Liver (tissue), 9 donors: ENCODE results near the gene PKD2L1. TPM values are rescaled to one million over a fixed set of nuclear protein-coding genes. Genes with fewer than 3 reads are reported as not detected.

Source experiments
- DNase-seq: peaks from one replicate; pipeline ENCODE4 v3.0.0-alpha.2; 2017; ENCODE audit warnings: low spot score
- H3K27ac ChIP-seq, 2 donors: one replicate each; pipeline ENCODE4 v1.7.0; 2013; ENCODE audit warnings: inconsistent platforms in 2 of 2, low read length in 2 of 2, control low read depth in 1 of 2, low read depth in 1 of 2, mild to moderate bottlenecking in 1 of 2
- H3K27me3 ChIP-seq, 4 donors: one replicate each; pipeline versions ENCODE4 v1.6.1 to v1.7.0; 2013; ENCODE audit warnings: low read length in 3 of 4, inconsistent platforms in 1 of 4, mild to moderate bottlenecking in 1 of 4, moderate library complexity in 1 of 4; ENCODE audit not compliant: control insufficient read depth in 4 of 4, insufficient read depth in 4 of 4
- H3K36me3 ChIP-seq, 4 donors: one replicate each; pipeline versions ENCODE4 v1.6.1 to v1.7.0; 2013; ENCODE audit warnings: low read length in 3 of 4, mild to moderate bottlenecking in 3 of 4, low read depth in 1 of 4, moderate library complexity in 1 of 4; ENCODE audit not compliant: control insufficient read depth in 4 of 4, insufficient read depth in 3 of 4
- H3K4me1 ChIP-seq, 4 donors: one replicate each; pipeline versions ENCODE4 v1.6.1 to v1.7.0; 2013; ENCODE audit warnings: low read length in 3 of 4, mild to moderate bottlenecking in 3 of 4, moderate library complexity in 1 of 4; ENCODE audit not compliant: control insufficient read depth in 4 of 4, insufficient read depth in 4 of 4
- H3K4me3 ChIP-seq, 3 donors: one replicate each; pipeline versions ENCODE4 v1.6.1 to v1.7.0; 2013; ENCODE audit warnings: low read length in 3 of 3, control low read depth in 1 of 3, low read depth in 1 of 3, mild to moderate bottlenecking in 1 of 3
- H3K9ac ChIP-seq, 2 donors: one replicate each; pipeline ENCODE4 v1.7.0; 2013; ENCODE audit warnings: low read length in 2 of 2, mild to moderate bottlenecking in 2 of 2, moderate library complexity in 2 of 2, control low read depth in 1 of 2, low read depth in 1 of 2
- H3K9me3 ChIP-seq, 4 donors: one replicate each; pipeline versions ENCODE4 v1.6.1 to v1.7.0; 2013; ENCODE audit warnings: low read length in 3 of 4; ENCODE audit not compliant: control insufficient read depth in 4 of 4
- EGR1 ChIP-seq, 2 donors: IDR thresholded peaks; 2 replicates each; pipeline ENCODE4 v1.6.1; 2016 to 2018; ENCODE audit warnings: antibody characterized with exemption in 2 of 2, low read depth in 2 of 2
- FOXA1 ChIP-seq: IDR thresholded peaks from 2 replicates; pipeline ENCODE4 v1.6.1; 2016; ENCODE audit warnings: antibody characterized with exemption
- FOXA2 ChIP-seq: IDR thresholded peaks from 2 replicates; pipeline ENCODE4 v1.6.1; 2016; ENCODE audit warnings: antibody characterized with exemption
- GABPA ChIP-seq, 2 donors: IDR thresholded peaks in 1 of 2; conservative IDR thresholded peaks in 1 of 2; 2 replicates each; pipeline ENCODE4 v1.6.1; 2016; ENCODE audit warnings: antibody characterized with exemption in 2 of 2, mild to moderate bottlenecking in 1 of 2, moderate library complexity in 1 of 2
- HNF4G ChIP-seq: IDR thresholded peaks from 2 replicates; pipeline ENCODE4 v1.6.1; 2016; ENCODE audit warnings: antibody characterized with exemption
- RAD21 ChIP-seq, 2 donors: IDR thresholded peaks; 2 replicates each; pipeline ENCODE4 v1.6.1; 2016; ENCODE audit warnings: antibody characterized with exemption in 2 of 2, mild to moderate bottlenecking in 2 of 2
- RXRA ChIP-seq, 2 donors: IDR thresholded peaks; 2 replicates each; pipeline ENCODE4 v1.6.1; 2017 to 2018; ENCODE audit warnings: antibody characterized with exemption in 2 of 2, mild to moderate bottlenecking in 1 of 2
- SP1 ChIP-seq: IDR thresholded peaks from 2 replicates; pipeline ENCODE4 v1.6.1; 2018; ENCODE audit warnings: antibody characterized with exemption, mild to moderate bottlenecking
- TAF1 ChIP-seq: conservative IDR thresholded peaks from 2 replicates; pipeline ENCODE4 v1.6.1; 2016; ENCODE audit warnings: antibody characterized with exemption, mild to moderate bottlenecking
- WGBS: extraction: QIAGEN DNeasy Blood & Tissue Kit; methylation state at CpG from one replicate; pipeline ENCODE4 v1.1.7; 2013; 5-methylcytosine and 5-hydroxymethylcytosine counted together
- polyA plus RNA-seq, 2 donors: library from polyadenylated mRNA; stranded (reverse) in 1 of 2; unstranded in 1 of 2; fragments of 200-250 nt in 1 of 2; fragments of >200 nt in 1 of 2; fragmentation: Nextera tagmentation in 1 of 2; extraction: Ambion mirVana in 1 of 2; gene quantifications; one replicate each; pipeline versions ENCODE4 v1.2.1 to v1.2.3, GENCODE V29; 2013 to 2015
- total RNA-seq, 2 donors: library from RNA; depleted of rRNA; stranded (reverse); fragments of >200 nt; gene quantifications; one replicate each; pipeline ENCODE4 v1.2.3, GENCODE V29; 2014
- TF ChIP-seq, protein P1 (sequence below): IDR thresholded peaks from 2 replicates; pipeline ENCODE4 v1.6.1; 2016; ENCODE audit warnings: antibody characterized with exemption
- TF ChIP-seq, protein P2 (sequence below): fragments of 150-350 bp; IDR thresholded peaks from 2 replicates; pipeline ENCODE4 v1.5.1; 2017; ENCODE audit warnings: improper control_type of control experiment, low read depth, low read length; ENCODE audit not compliant: missing input control
- TF ChIP-seq, protein P3 (sequence below): IDR thresholded peaks from 2 replicates; pipeline ENCODE4 v1.6.1; 2016; ENCODE audit warnings: antibody characterized with exemption, mild to moderate bottlenecking
- TF ChIP-seq, protein P4 (sequence below): IDR thresholded peaks from 2 replicates; pipeline ENCODE4 v1.6.1; 2016; ENCODE audit warnings: antibody characterized with exemption
- donor health status: healthy.
- donor health status: healthy.
- donor health status: healthy.
- donor health status: healthy.
- donor health status: healthy.

Gene PKD2L1
- total and polyA plus RNA-seq, 4 donors = 0.06 to 0.15 (median 0.11) TPM

DNA sequence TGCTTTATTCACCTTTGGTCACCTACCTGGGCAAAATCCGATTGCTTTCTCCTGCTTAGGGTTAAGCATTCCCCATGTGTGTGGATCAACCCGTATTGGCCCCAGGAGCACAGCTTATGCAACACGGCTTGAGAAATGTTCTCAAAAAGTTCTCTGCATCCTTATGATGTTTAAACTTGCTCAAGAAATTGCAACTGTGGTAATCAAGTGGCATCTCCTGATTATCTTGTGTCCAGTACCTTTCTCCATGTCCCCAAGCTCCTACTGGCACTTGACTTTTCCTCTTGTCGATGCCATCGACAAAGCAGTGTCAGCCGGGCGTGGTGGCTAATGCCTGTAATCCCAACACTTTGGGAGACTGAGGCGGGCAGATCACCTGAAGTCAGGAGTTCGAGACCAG, 4.7 kb upstream of the PKD2L1 start (continued):
- TF ChIP-seq, protein P1, sequence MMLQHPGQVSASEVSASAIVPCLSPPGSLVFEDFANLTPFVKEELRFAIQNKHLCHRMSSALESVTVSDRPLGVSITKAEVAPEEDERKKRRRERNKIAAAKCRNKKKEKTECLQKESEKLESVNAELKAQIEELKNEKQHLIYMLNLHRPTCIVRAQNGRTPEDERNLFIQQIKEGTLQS = no peak
- TF ChIP-seq EGR1 (IDR thresholded peaks at IDR 0.05; ENCODE audit: low read depth in 2 of 2) (no peak), RAD21 (IDR thresholded peaks at IDR 0.05) (no peak), SP1 (no peak)

DNA sequence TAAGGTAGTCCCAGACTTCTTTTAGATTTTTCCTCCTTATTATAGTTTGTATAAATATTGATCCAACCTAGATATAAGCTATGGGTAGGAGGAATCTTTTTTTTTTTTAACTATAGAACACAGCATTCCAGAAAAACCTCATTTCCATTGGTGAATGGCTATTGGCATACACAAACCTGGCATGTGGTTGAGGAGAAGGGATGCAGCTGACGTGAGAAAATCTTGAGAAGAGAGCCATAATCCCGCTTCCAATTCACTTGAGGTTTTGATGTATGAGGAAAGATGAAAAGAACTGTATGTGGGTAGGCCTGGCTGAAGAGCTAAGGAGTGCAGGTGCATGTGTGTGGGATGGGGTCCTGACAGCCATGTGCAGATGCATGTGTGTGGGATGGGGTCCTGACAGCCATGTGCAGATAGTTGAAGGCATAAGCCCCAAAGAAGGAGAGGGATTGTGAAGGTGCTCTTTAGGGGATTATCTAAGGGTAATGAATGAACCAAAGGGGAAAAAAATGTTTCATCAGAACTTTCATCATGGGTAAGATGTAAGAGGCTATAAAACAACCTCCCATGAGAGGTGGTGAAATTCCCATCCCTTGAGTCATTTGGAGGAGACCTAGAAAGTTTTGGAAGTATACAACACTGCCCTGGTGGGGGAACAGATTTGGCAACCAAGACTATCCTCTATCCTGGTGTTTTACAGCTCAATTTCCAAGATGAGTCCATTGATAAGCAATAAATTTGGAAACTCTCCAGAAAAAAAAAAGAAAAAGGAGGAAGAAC, 3.8 kb upstream of the PKD2L1 start:
- DNase-seq = no peak
- WGBS = 92% methylated on average over 2 of the region's 2 CpGs
- H3K36me3 ChIP-seq = no peaks in the 10 kb centered on the region
- no peak overlapping the region for H3K27ac ChIP-seq
- H3K9ac ChIP-seq = no peak overlapping the region
- no peaks in the 10 kb centered on the region for H3K27me3 ChIP-seq
- peaks cover 0 to 2% (median under 1%) of the 10 kb centered on the region in 4 donors for H3K4me1 ChIP-seq
- H3K4me3 ChIP-seq = no peak overlapping the region
- TF ChIP-seq, protein P1 = no peak
- TF ChIP-seq TAF1 (no peak), FOXA1 (no peak), FOXA2 (no peak), RAD21 (IDR thresholded peaks at IDR 0.05) (no peak), RXRA (IDR thresholded peaks at IDR 0.05) (no peak), HNF4G (no peak), EGR1 (IDR thresholded peaks at IDR 0.05; ENCODE audit: low read depth in 2 of 2) (no peak), GABPA (IDR thresholded peaks at IDR 0.05 in 1 of 2, conservative IDR thresholded peaks at IDR 0.05 in 1 of 2) (no peak)
- TF ChIP-seq, protein P2, sequence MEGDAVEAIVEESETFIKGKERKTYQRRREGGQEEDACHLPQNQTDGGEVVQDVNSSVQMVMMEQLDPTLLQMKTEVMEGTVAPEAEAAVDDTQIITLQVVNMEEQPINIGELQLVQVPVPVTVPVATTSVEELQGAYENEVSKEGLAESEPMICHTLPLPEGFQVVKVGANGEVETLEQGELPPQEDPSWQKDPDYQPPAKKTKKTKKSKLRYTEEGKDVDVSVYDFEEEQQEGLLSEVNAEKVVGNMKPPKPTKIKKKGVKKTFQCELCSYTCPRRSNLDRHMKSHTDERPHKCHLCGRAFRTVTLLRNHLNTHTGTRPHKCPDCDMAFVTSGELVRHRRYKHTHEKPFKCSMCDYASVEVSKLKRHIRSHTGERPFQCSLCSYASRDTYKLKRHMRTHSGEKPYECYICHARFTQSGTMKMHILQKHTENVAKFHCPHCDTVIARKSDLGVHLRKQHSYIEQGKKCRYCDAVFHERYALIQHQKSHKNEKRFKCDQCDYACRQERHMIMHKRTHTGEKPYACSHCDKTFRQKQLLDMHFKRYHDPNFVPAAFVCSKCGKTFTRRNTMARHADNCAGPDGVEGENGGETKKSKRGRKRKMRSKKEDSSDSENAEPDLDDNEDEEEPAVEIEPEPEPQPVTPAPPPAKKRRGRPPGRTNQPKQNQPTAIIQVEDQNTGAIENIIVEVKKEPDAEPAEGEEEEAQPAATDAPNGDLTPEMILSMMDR = no peak
- TF ChIP-seq, protein P3, sequence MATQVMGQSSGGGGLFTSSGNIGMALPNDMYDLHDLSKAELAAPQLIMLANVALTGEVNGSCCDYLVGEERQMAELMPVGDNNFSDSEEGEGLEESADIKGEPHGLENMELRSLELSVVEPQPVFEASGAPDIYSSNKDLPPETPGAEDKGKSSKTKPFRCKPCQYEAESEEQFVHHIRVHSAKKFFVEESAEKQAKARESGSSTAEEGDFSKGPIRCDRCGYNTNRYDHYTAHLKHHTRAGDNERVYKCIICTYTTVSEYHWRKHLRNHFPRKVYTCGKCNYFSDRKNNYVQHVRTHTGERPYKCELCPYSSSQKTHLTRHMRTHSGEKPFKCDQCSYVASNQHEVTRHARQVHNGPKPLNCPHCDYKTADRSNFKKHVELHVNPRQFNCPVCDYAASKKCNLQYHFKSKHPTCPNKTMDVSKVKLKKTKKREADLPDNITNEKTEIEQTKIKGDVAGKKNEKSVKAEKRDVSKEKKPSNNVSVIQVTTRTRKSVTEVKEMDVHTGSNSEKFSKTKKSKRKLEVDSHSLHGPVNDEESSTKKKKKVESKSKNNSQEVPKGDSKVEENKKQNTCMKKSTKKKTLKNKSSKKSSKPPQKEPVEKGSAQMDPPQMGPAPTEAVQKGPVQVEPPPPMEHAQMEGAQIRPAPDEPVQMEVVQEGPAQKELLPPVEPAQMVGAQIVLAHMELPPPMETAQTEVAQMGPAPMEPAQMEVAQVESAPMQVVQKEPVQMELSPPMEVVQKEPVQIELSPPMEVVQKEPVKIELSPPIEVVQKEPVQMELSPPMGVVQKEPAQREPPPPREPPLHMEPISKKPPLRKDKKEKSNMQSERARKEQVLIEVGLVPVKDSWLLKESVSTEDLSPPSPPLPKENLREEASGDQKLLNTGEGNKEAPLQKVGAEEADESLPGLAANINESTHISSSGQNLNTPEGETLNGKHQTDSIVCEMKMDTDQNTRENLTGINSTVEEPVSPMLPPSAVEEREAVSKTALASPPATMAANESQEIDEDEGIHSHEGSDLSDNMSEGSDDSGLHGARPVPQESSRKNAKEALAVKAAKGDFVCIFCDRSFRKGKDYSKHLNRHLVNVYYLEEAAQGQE = no peak
- no peaks in the 10 kb centered on the region for H3K9me3 ChIP-seq

DNA sequence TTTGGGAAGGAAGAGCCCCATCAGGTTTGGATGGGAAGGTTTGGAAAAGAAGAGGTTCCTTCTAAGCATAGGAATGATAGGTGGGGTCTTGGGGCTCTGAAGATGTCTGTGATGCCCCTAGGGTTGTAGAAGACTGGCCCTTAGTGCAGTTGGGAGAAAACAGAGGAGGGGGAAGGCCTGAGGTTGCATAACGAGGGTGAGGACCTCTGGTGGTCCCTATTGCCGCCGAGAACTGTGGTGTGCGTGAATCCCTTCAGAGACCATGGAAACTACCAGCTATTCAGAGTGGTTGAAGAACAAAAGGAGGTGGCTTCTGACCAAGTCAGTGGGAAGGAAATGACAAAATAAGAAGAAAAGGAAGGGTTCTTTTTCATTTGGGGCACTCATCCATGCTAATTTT, 3.1 kb upstream of the PKD2L1 start:
- no peaks in the 10 kb centered on the region for H3K36me3 ChIP-seq
- H3K27ac ChIP-seq = no peak overlapping the region
- H3K4me1 ChIP-seq = no peaks in the 10 kb centered on the region
- no peak for DNase-seq
- no peaks in the 10 kb centered on the region for H3K27me3 ChIP-seq
- no peak overlapping the region for H3K4me3 ChIP-seq
- H3K9ac ChIP-seq = no peak overlapping the region
- 73% methylated on average over 4 of the region's 4 CpGs for WGBS
- H3K9me3 ChIP-seq = no peaks in the 10 kb centered on the region
- TF ChIP-seq FOXA2 = no peak
- TF ChIP-seq, protein P4, sequence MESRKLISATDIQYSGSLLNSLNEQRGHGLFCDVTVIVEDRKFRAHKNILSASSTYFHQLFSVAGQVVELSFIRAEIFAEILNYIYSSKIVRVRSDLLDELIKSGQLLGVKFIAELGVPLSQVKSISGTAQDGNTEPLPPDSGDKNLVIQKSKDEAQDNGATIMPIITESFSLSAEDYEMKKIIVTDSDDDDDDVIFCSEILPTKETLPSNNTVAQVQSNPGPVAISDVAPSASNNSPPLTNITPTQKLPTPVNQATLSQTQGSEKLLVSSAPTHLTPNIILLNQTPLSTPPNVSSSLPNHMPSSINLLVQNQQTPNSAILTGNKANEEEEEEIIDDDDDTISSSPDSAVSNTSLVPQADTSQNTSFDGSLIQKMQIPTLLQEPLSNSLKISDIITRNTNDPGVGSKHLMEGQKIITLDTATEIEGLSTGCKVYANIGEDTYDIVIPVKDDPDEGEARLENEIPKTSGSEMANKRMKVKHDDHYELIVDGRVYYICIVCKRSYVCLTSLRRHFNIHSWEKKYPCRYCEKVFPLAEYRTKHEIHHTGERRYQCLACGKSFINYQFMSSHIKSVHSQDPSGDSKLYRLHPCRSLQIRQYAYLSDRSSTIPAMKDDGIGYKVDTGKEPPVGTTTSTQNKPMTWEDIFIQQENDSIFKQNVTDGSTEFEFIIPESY = no peak
- no peak for TF ChIP-seq RXRA (IDR thresholded peaks at IDR 0.05)
- TF ChIP-seq, protein P1 = no peak
- no peak for TF ChIP-seq HNF4G
- TF ChIP-seq GABPA (IDR thresholded peaks at IDR 0.05 in 1 of 2, conservative IDR thresholded peaks at IDR 0.05 in 1 of 2) = no peak
- TF ChIP-seq SP1 = no peak
- no peak for TF ChIP-seq EGR1 (IDR thresholded peaks at IDR 0.05; ENCODE audit: low read depth in 2 of 2)
